Measurements from ENCODE around the gene NBPF3. TPM values are rescaled to one million over a fixed set of nuclear protein-coding genes. Genes with fewer than 3 reads are reported as not detected.

The NBPF3 gene
- total RNA-seq, 1 donor from 2014 or later = 22.0 TPM

- peaks cover 13% of the 10 kb centered on the region for H3K27me3 ChIP-seq
- H4K20me1 ChIP-seq (ENCODE audit: low read depth) = peaks cover 46% of the 10 kb centered on the region
- no peaks in the 10 kb centered on the region for H3K36me3 ChIP-seq
- H3K27ac Mint-ChIP-seq = peak overlapping the region; percentile 62
- H2AFZ ChIP-seq (replicated peaks) = peak overlapping the region; percentile 29
- H3K4me2 ChIP-seq = peak overlapping the region; percentile 88
- peaks cover 19% of the 10 kb centered on the region for H3F3A ChIP-seq (ENCODE audit: low read depth)
- H3K4me1 ChIP-seq = peaks cover 23% of the 10 kb centered on the region
- no peak overlapping the region for H3K9ac ChIP-seq
- peak overlapping the region; percentile 66 for H3K27ac ChIP-seq
- H3K9me3 Mint-ChIP-seq = no peaks in the 10 kb centered on the region
- peaks cover 22% of the 10 kb centered on the region for H3K27me3 Mint-ChIP-seq (ENCODE audit: insufficient read depth, low read depth)
- peak overlapping the region; percentile 85 for H3K4me3 Mint-ChIP-seq
- peaks cover 41% of the 10 kb centered on the region for H3K4me1 Mint-ChIP-seq
- peak overlapping the region; percentile 73 for H3K4me3 ChIP-seq
- peaks cover 55% of the 10 kb centered on the region for H3K79me2 ChIP-seq (ENCODE audit: low read depth)
- no peaks in the 10 kb centered on the region for H3K9me3 ChIP-seq (ENCODE audit: low read depth)
- no peaks in the 10 kb centered on the region for H3K36me3 Mint-ChIP-seq
- TF ChIP-seq EZH2 (IDR thresholded peaks at IDR 0.05) (no peak), EZH2phosphoT487 (IDR thresholded peaks at IDR 0.05) (no peak), CTCF (IDR thresholded peaks at IDR 0.05) (peak; percentile 37)
- DNase-seq (ENCODE audit: low spot score) = peak; percentile 93
These were observed 70.2 kb downstream of the NBPF3 start for GRCh38 chr1:21510113-21510493.

- Histone ChIP-seq H2AFZ (replicated peaks) (no peak overlapping the region), H3K27ac (peak overlapping the region; percentile 66), H3K36me3 (no peaks in the 10 kb centered on the region), H3K4me1 (peaks cover 23% of the 10 kb centered on the region), H3F3A (ENCODE audit: low read depth) (peaks cover 19% of the 10 kb centered on the region), H3K4me3 (peak overlapping the region; percentile 73), H3K9ac (no peak overlapping the region), H3K4me2 (peak overlapping the region; percentile 88), H3K9me3 (ENCODE audit: low read depth) (no peaks in the 10 kb centered on the region), H3K27me3 (peaks cover 13% of the 10 kb centered on the region), H3K79me2 (ENCODE audit: low read depth) (peaks cover 65% of the 10 kb centered on the region), H4K20me1 (ENCODE audit: low read depth) (peaks cover 55% of the 10 kb centered on the region)
- TF ChIP-seq CTCF (IDR thresholded peaks at IDR 0.05) (peak; percentile 18), EZH2phosphoT487 (IDR thresholded peaks at IDR 0.05) (no peak)
- H3K4me1 Mint-ChIP-seq = peaks cover 37% of the 10 kb centered on the region
- H3K9me3 Mint-ChIP-seq = no peaks in the 10 kb centered on the region
- peak overlapping the region; percentile 85 for H3K4me3 Mint-ChIP-seq
- no peaks in the 10 kb centered on the region for H3K36me3 Mint-ChIP-seq
- no peak overlapping the region for H3K27ac Mint-ChIP-seq
- H3K27me3 Mint-ChIP-seq (ENCODE audit: insufficient read depth, low read depth) = peaks cover 20% of the 10 kb centered on the region
- DNase-seq (ENCODE audit: low spot score) = no peak
These were observed 71.1 kb downstream of the NBPF3 start for GRCh38 chr1:21510885-21511578.

- peaks cover 19% of the 10 kb centered on the region for H3F3A ChIP-seq (ENCODE audit: low read depth)
- Mint-ChIP-seq H3K27ac (no peak overlapping the region), H3K27me3 (ENCODE audit: insufficient read depth, low read depth) (peaks cover 16% of the 10 kb centered on the region), H3K4me1 (peaks cover 39% of the 10 kb centered on the region), H3K36me3 (no peaks in the 10 kb centered on the region), H3K9me3 (no peaks in the 10 kb centered on the region), H3K4me3 (peak overlapping the region; percentile 54)
- H4K20me1 ChIP-seq (ENCODE audit: low read depth) = peaks cover 63% of the 10 kb centered on the region
- no peak for DNase-seq (ENCODE audit: low spot score)
- H3K36me3 ChIP-seq = no peaks in the 10 kb centered on the region
- no peak for TF ChIP-seq EZH2 (IDR thresholded peaks at IDR 0.05)
- TF ChIP-seq CTCF (IDR thresholded peaks at IDR 0.05) = no peak
- TF ChIP-seq EZH2phosphoT487 (IDR thresholded peaks at IDR 0.05) = no peak
- H3K4me2 ChIP-seq = peak overlapping the region; percentile 88
- H3K4me1 ChIP-seq = peaks cover 23% of the 10 kb centered on the region
- no peak overlapping the region for H3K27ac ChIP-seq
- peaks cover 13% of the 10 kb centered on the region for H3K27me3 ChIP-seq
- H3K9me3 ChIP-seq (ENCODE audit: low read depth) = no peaks in the 10 kb centered on the region
- no peak overlapping the region for H3K4me3 ChIP-seq
- no peak overlapping the region for H2AFZ ChIP-seq (replicated peaks)
- H3K9ac ChIP-seq = no peak overlapping the region
- peaks cover 73% of the 10 kb centered on the region for H3K79me2 ChIP-seq (ENCODE audit: low read depth)
These were observed 71.9 kb downstream of the NBPF3 start for GRCh38 chr1:21511579-21512522.

All from neural progenitor cell (in vitro differentiated cells).